ENCODE data around the gene LRRC23.

GRCh38 chr12:6928703-6929407 lies 24.2 kb downstream of the LRRC23 start:
- no peak for TF ChIP-seq POLR2AphosphoS5 (IDR thresholded peaks at IDR 0.05; ENCODE audit: low read depth, low read length)
- TF ChIP-seq CTCF (IDR thresholded peaks at IDR 0.05) = no peak
- no peak for TF ChIP-seq FOXM1 (IDR thresholded peaks at IDR 0.05; ENCODE audit: low read depth)
- no peak for TF ChIP-seq REST (IDR thresholded peaks at IDR 0.05; ENCODE audit: low read depth, low read length)
